ENCODE data around the gene GIN1. TPM values are rescaled to one million over a fixed set of nuclear protein-coding genes. Genes with fewer than 3 reads are reported as not detected.

The GIN1 gene
- total and polyA plus RNA-seq, 9 of the 15 experiments (the other 6 are each of a cell fraction or from before 2014, with no cell fraction given), result 2.4 to 9.8 (median 7.8) TPM

DNA sequence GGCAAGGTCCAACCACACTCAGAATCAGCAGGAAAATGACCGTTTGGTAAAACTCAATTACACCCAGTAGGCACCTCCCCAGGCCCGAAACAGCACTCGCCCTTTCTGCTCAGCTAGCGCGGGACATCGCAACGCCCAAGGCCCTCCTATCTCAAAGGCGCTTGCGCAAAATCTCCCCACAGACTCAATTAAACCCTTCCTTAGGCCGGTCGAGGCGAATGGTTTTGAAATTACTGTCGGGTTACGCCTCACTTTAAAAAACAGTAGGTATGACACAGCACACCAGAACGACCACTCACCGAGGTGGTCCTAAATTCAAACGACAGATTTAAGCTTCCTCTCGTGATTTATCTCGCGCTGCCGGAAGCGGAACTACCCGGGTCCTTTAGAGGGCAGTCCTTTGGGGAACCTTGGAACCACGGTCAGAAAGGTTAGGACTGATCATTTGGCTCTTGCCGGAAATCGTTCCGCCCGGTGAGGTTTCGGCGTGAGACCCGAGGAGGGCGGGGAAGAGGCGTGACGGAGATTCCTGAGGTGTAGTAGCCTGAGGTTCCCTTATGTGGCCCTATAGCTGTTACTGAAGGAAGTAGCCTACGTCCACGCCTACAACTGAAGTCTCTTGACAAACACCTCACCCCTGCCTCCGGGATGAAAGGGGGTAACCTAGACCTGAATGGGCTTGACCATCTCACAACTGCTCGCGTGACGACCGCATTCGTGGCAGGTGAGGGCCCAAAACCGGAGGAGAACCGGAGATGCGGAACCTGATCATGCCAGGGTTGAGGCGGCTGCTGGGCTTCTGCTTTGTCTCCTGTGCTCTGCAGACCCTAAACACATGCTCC lies at the start of gene GIN1, which contains the start of gene PPIP5K2 (continued):
- TF ChIP-seq ZSCAN32 (CRISPR knock-in tag; IDR thresholded peaks at IDR 0.05) (no peak), NFIC (IDR thresholded peaks at IDR 0.05) (peak; percentile 51; the same call in 1 of the 2 replicates), ARID2 (IDR thresholded peaks at IDR 0.05) (no peak), SETDB1 (IDR thresholded peaks at IDR 0.05; ENCODE audit: low read length) (no peak), ZNF253 (CRISPR knock-in tag; conservative IDR thresholded peaks at IDR 0.05) (no peak), POLR2H (tag; IDR thresholded peaks at IDR 0.05; ENCODE audit: low read depth) (peak; percentile 76), ZNF133 (CRISPR knock-in tag; IDR thresholded peaks at IDR 0.05) (no peak), ZBED1 (IDR thresholded peaks at IDR 0.05) (0 out of 2 replicates have a peak, but pooled peaks have one; percentile 23), ZNF165 (CRISPR knock-in tag; IDR thresholded peaks at IDR 0.05; ENCODE audit: borderline replicate concordance) (no peak), XRCC4 (IDR thresholded peaks at IDR 0.05; ENCODE audit: extremely low read depth, insufficient read depth, insufficient read length) (no peak), NR4A1 (CRISPR knock-in tag; IDR thresholded peaks at IDR 0.05) (no peak), NR4A1 (tag; IDR thresholded peaks at IDR 0.05) (no peak), ZNF354B (CRISPR knock-in tag; IDR thresholded peaks at IDR 0.05) (no peak), POLR2AphosphoS2 (IDR thresholded peaks at IDR 0.05; ENCODE audit: low read length) (no peak), ATF6 (CRISPR knock-in tag; IDR thresholded peaks at IDR 0.05) (no peak), TOE1 (IDR thresholded peaks at IDR 0.05; ENCODE audit: borderline replicate concordance) (peak; percentile 86), TOE1 (CRISPR knock-in tag; IDR thresholded peaks at IDR 0.05; ENCODE audit: borderline replicate concordance, low read depth) (no peak), ZHX1 (conservative IDR thresholded peaks at IDR 0.05; ENCODE audit: low read length) (no peak), KDM5B (IDR thresholded peaks at IDR 0.05; ENCODE audit: insufficient replicate concordance, low read depth, low read length) (peak; percentile 69)
- TF ChIP-seq, protein P1, sequence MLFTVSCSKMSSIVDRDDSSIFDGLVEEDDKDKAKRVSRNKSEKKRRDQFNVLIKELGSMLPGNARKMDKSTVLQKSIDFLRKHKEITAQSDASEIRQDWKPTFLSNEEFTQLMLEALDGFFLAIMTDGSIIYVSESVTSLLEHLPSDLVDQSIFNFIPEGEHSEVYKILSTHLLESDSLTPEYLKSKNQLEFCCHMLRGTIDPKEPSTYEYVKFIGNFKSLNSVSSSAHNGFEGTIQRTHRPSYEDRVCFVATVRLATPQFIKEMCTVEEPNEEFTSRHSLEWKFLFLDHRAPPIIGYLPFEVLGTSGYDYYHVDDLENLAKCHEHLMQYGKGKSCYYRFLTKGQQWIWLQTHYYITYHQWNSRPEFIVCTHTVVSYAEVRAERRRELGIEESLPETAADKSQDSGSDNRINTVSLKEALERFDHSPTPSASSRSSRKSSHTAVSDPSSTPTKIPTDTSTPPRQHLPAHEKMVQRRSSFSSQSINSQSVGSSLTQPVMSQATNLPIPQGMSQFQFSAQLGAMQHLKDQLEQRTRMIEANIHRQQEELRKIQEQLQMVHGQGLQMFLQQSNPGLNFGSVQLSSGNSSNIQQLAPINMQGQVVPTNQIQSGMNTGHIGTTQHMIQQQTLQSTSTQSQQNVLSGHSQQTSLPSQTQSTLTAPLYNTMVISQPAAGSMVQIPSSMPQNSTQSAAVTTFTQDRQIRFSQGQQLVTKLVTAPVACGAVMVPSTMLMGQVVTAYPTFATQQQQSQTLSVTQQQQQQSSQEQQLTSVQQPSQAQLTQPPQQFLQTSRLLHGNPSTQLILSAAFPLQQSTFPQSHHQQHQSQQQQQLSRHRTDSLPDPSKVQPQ (CRISPR knock-in tag; IDR thresholded peaks at IDR 0.05; ENCODE audit: borderline replicate concordance), result no peak
- TF ChIP-seq, protein P2, sequence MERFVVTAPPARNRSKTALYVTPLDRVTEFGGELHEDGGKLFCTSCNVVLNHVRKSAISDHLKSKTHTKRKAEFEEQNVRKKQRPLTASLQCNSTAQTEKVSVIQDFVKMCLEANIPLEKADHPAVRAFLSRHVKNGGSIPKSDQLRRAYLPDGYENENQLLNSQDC (CRISPR knock-in tag; IDR thresholded peaks at IDR 0.05), result peak; percentile 57; the same call in 1 of the 2 replicates
